Loucy (cell line): ENCODE results near the gene MAPK14.

Source experiments
- H2AFZ ChIP-seq: fragments of 200-600 bp; sonication (generic); 2 replicates; pipeline ENCODE4 v1.6.0; 2016; ENCODE audit warnings: antibody characterized with exemption, mild to moderate bottlenecking, low read length, moderate library complexity
- H3F3A ChIP-seq: fragments of 200-600 bp; 2 replicates; pipeline ENCODE4 v1.6.0; 2016; ENCODE audit warnings: antibody characterized with exemption, low read depth, mild to moderate bottlenecking
- H3K27me3 ChIP-seq: fragments of 200-600 bp; sonication (generic); 2 replicates; pipeline ENCODE4 v1.6.1; 2014; ENCODE audit warnings: low read length, mild to moderate bottlenecking; ENCODE audit not compliant: insufficient read depth, poor library complexity, severe bottlenecking
- H3K36me3 ChIP-seq: fragments of 200-600 bp; sonication (generic); 2 replicates; pipeline ENCODE4 v1.6.1; 2016; ENCODE audit warnings: low read length; ENCODE audit not compliant: insufficient read depth
- H3K4me1 ChIP-seq: fragments of 200-600 bp; sonication (generic); 2 replicates; pipeline ENCODE4 v1.5.1; 2014; ENCODE audit warnings: low read length, mild to moderate bottlenecking; ENCODE audit not compliant: insufficient read depth, poor library complexity, severe bottlenecking
- H3K4me2 ChIP-seq: fragments of 200-600 bp; sonication (generic); 2 replicates; pipeline ENCODE4 v1.6.0; 2014; ENCODE audit warnings: antibody characterized with exemption, low read length, low read depth, mild to moderate bottlenecking; ENCODE audit not compliant: poor library complexity, severe bottlenecking
- H3K4me3 ChIP-seq: fragments of 200-600 bp; sonication (generic); 2 replicates; pipeline ENCODE4 v1.5.1; 2014; ENCODE audit warnings: low read length, mild to moderate bottlenecking, mixed read lengths; ENCODE audit not compliant: poor library complexity, severe bottlenecking
- H3K79me2 ChIP-seq: fragments of 200-600 bp; sonication (generic); 2 replicates; pipeline ENCODE4 v1.6.1; 2014; ENCODE audit warnings: low read length; ENCODE audit not compliant: insufficient read depth
- H3K9ac ChIP-seq: fragments of 200-600 bp; sonication (generic); 2 replicates; pipeline ENCODE4 v1.6.0; 2014; ENCODE audit warnings: mild to moderate bottlenecking, low read depth, low read length, moderate library complexity; ENCODE audit not compliant: poor library complexity, severe bottlenecking
- H3K9me2 ChIP-seq: fragments of 200-600 bp; sonication (generic); replicated peaks from 2 replicates; pipeline ENCODE4 v1.6.1; 2016; ENCODE audit warnings: low read depth, low read length, mixed read lengths
- H3K9me3 ChIP-seq: fragments of 200-600 bp; sonication (generic); 2 replicates; pipeline ENCODE4 v1.6.1; 2014; ENCODE audit warnings: mild to moderate bottlenecking, antibody characterized with exemption, low read length, low read depth; ENCODE audit not compliant: insufficient read depth
- H4K20me1 ChIP-seq: fragments of 200-600 bp; sonication (generic); 2 replicates; pipeline ENCODE4 v1.6.0; 2014; ENCODE audit warnings: antibody characterized with exemption, low read length, mild to moderate bottlenecking; ENCODE audit not compliant: insufficient read depth, poor library complexity, severe bottlenecking
- EZH2phosphoT487 ChIP-seq: fragments of 200-600 bp; IDR thresholded peaks from 2 replicates; pipeline ENCODE4 v1.6.1; 2018; ENCODE audit warnings: antibody characterized with exemption, mild to moderate bottlenecking, moderate library complexity, borderline replicate concordance
- TF ChIP-seq, protein P1 (sequence below): fragments of 200-600 bp; sonication (generic); conservative IDR thresholded peaks from 2 replicates; pipeline ENCODE4 v1.5.1; 2014; ENCODE audit warnings: mild to moderate bottlenecking, antibody characterized with exemption, low read length

Gene MAPK14

DNA sequence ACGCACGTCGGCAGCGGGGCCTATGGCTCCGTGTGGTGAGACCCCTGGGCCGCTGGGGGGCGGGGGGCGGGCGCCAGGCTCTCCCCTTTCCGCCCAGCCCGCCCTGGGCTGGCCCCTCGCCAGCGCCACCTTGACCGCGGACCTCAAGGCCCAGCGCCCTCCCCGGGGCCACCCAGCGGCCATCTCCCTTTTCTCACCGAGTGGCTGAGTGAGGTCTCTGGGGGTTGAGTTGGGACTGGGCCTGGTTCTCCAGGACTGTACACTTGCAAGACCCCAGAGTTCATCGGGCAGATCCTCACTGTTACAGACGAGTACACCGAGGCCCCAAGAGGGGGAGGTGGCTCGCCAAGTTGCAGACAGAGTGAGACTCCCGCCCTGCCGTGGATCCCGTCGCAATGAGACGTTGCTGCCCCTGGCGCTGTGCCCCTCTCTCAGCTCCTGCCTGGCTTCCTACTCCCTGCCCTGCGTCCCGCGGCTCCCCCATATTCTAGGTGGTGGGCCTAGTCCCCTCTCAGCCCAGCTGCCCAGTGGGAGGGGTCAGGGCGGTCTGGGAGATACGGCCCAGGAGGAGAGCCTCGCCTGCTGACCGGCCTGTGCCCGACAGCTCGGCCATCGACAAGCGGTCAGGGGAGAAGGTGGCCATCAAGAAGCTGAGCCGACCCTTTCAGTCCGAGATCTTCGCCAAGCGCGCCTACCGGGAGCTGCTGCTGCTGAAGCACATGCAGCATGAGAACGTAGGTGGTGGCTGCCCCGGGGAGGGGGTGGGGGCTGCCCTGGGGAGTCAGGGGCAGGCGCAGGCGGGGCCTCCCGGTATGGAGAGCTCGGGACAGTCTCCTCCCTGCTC is 103.3 kb downstream of the MAPK14 start:
- peak overlapping the region; percentile 36 for H3K4me2 ChIP-seq
- no peaks in the 10 kb centered on the region for H3K9me2 ChIP-seq
- H3K4me3 ChIP-seq = peak overlapping the region; percentile 0
- no peak for TF ChIP-seq EZH2phosphoT487
- TF ChIP-seq, protein P1, sequence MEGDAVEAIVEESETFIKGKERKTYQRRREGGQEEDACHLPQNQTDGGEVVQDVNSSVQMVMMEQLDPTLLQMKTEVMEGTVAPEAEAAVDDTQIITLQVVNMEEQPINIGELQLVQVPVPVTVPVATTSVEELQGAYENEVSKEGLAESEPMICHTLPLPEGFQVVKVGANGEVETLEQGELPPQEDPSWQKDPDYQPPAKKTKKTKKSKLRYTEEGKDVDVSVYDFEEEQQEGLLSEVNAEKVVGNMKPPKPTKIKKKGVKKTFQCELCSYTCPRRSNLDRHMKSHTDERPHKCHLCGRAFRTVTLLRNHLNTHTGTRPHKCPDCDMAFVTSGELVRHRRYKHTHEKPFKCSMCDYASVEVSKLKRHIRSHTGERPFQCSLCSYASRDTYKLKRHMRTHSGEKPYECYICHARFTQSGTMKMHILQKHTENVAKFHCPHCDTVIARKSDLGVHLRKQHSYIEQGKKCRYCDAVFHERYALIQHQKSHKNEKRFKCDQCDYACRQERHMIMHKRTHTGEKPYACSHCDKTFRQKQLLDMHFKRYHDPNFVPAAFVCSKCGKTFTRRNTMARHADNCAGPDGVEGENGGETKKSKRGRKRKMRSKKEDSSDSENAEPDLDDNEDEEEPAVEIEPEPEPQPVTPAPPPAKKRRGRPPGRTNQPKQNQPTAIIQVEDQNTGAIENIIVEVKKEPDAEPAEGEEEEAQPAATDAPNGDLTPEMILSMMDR = no peak
- H3K4me1 ChIP-seq = peaks cover 35% of the 10 kb centered on the region
- no peaks in the 10 kb centered on the region for H3K27me3 ChIP-seq
- no peaks in the 10 kb centered on the region for H4K20me1 ChIP-seq
- H3K79me2 ChIP-seq = no peaks in the 10 kb centered on the region
- H2AFZ ChIP-seq = no peak overlapping the region
- H3K9ac ChIP-seq = no peak overlapping the region
- H3K9me3 ChIP-seq = no peaks in the 10 kb centered on the region
- H3F3A ChIP-seq = no peaks in the 10 kb centered on the region
- H3K36me3 ChIP-seq = no peaks in the 10 kb centered on the region

DNA sequence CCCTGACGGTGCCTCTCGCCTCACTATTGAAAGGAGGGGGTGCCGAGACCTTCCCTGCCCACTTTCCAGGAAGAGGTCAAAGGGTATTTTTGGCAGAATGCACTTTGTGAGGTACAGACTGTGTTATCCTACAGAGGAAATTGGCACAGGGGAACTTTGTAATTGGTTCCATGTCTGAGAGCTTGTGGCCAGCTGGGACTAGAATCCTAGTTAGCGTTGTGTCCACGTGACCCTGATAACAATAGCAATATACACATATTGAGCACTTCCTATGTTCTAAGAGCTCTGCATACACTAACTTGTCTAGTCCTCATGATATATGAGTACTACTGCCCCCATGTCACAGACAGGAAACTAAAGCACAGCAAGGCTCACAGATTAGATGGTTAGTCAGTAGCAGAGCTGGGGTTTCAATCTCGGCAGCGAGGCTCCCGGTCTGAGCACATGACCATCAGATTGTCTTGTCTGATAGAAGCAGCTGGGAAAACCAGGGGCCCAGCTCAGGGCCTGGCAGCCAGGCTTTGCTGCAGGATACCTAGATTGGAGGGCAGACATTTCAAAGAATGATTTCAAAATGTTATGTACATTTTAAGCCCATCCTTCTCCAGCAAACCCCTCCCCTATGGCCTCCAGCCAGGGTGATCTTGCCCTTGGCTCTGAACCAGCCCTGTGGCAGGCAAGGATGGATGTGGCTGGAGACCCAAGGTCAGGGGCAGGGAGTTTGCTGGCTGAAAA is 104.1 kb downstream of the MAPK14 start:
- H3K4me2 ChIP-seq = peak overlapping the region; percentile 36
- no peak overlapping the region for H2AFZ ChIP-seq
- TF ChIP-seq EZH2phosphoT487 = no peak
- TF ChIP-seq, protein P1 = no peak

DNA sequence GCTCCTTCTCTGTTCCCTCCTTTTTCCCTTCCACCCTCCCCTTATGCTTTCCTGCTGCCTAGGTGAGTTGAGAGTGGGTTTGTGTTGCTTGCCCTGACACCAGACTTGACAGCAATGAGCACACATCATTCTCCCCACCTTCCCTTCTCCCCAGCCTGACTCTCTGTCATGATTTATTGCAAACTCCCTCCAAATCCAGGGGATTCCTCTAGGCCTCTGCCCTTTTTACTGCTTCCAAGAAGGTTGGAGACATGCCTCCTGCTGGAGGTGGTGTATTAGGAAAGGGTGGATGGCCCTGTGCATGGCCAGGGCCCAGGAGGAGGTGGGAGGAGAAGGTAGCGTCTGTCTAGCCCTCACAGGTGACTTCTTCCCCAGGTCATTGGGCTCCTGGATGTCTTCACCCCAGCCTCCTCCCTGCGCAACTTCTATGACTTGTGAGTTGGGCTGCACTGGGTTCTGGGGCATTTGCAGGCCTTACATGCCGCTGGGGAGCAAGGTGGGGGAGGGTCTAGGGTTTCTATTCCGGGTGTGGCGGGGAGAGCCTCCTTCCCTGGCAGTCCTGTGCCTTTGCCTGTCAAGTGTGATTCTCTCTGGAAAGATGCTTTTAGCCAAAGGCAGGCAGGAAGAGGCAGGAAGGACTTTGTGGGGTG is 104.8 kb downstream of the MAPK14 start:
- H3K4me3 ChIP-seq = no peak overlapping the region
- H2AFZ ChIP-seq = no peak overlapping the region

More for the DNA sequence above, 104.1 kb downstream of the MAPK14 start:
- H3K4me1 ChIP-seq = peaks cover 28% of the 10 kb centered on the region
- no peak overlapping the region for H3K9ac ChIP-seq
- H3K36me3 ChIP-seq = no peaks in the 10 kb centered on the region
- H3K9me2 ChIP-seq = no peaks in the 10 kb centered on the region
- H3K79me2 ChIP-seq = no peaks in the 10 kb centered on the region
- peak overlapping the region; percentile 0 for H3K4me3 ChIP-seq
- no peaks in the 10 kb centered on the region for H4K20me1 ChIP-seq
- no peaks in the 10 kb centered on the region for H3K27me3 ChIP-seq
- H3K9me3 ChIP-seq = no peaks in the 10 kb centered on the region
- no peaks in the 10 kb centered on the region for H3F3A ChIP-seq

More for the DNA sequence above, 104.8 kb downstream of the MAPK14 start:
- H3K36me3 ChIP-seq = no peaks in the 10 kb centered on the region
- H3K9ac ChIP-seq = no peak overlapping the region
- TF ChIP-seq, protein P1 = no peak
- no peak for TF ChIP-seq EZH2phosphoT487
- peaks cover 21% of the 10 kb centered on the region for H3K4me1 ChIP-seq
- no peaks in the 10 kb centered on the region for H4K20me1 ChIP-seq
- no peaks in the 10 kb centered on the region for H3K79me2 ChIP-seq
- no peaks in the 10 kb centered on the region for H3K27me3 ChIP-seq
- no peaks in the 10 kb centered on the region for H3K9me2 ChIP-seq
- H3F3A ChIP-seq = no peaks in the 10 kb centered on the region
- H3K9me3 ChIP-seq = no peaks in the 10 kb centered on the region
- peak overlapping the region; percentile 36 for H3K4me2 ChIP-seq
